HepG2 (cell line): Measurements from ENCODE around the gene LRP5. TPM values are rescaled to one million over a fixed set of nuclear protein-coding genes. Genes with fewer than 3 reads are reported as not detected.

ENCODE experiments used
- AGO1 ChIP-seq: fragments of 200-400 bp; formaldehyde crosslinking; IDR thresholded peaks from 2 replicates; pipeline ENCODE4 v1.6.1; 2017; ENCODE audit warnings: mild to moderate bottlenecking, low read depth, low read length, moderate library complexity; ENCODE audit not compliant: poor library complexity, severe bottlenecking
- HMG20B ChIP-seq: conservative IDR thresholded peaks from 2 replicates; pipeline ENCODE4 v1.6.1; 2016; ENCODE audit warnings: missing genetic modification reagents, missing compliant biosample characterization
- HNF4G ChIP-seq, 2 experiments: sonication (generic) in 1 of 2; formaldehyde crosslinking in 1 of 2; IDR thresholded peaks; 2 replicates each; pipeline versions ENCODE4 v1.4.0 to v1.6.1; 2011 to 2020; ENCODE audit warnings: borderline replicate concordance in 2 of 2, low read depth in 2 of 2, mild to moderate bottlenecking in 2 of 2, low read length in 1 of 2, missing genetic modification reagents in 1 of 2, moderate library complexity in 1 of 2
- KDM2A ChIP-seq: sonication (generic); formaldehyde crosslinking; IDR thresholded peaks from 2 replicates; pipeline ENCODE4 v1.4.0; 2020; ENCODE audit warnings: low read depth, missing genetic modification reagents, borderline replicate concordance
- LCORL ChIP-seq, 2 experiments: fragments of 450-650 bp in 1 of 2; sonication (generic) in 1 of 2; formaldehyde crosslinking in 1 of 2; IDR thresholded peaks; 2 replicates each; pipeline versions ENCODE4 v1.5.0 to v1.6.1; 2017 to 2020; ENCODE audit warnings: antibody characterized with exemption in 1 of 2, missing genetic modification reagents in 1 of 2
- RBFOX2 ChIP-seq: fragments of 200-400 bp; formaldehyde crosslinking; IDR thresholded peaks from 2 replicates; pipeline ENCODE4 v1.6.1; 2017; ENCODE audit warnings: low read depth, mild to moderate bottlenecking, low read length
- SUZ12 ChIP-seq: fragments of 150-350 bp; IDR thresholded peaks from 2 replicates; pipeline ENCODE4 v1.6.1; 2014; ENCODE audit warnings: low read depth, low read length
- ZC3H4 ChIP-seq: sonication (generic); formaldehyde crosslinking; IDR thresholded peaks from 2 replicates; pipeline ENCODE4 v1.4.0; 2020; ENCODE audit warnings: missing genetic modification reagents, borderline replicate concordance
- ZNF101 ChIP-seq: sonication (generic); formaldehyde crosslinking; IDR thresholded peaks from 2 replicates; pipeline ENCODE4 v1.4.0; 2020; ENCODE audit warnings: mild to moderate bottlenecking, low read depth, missing genetic modification reagents, borderline replicate concordance
- ZNF572 ChIP-seq: sonication (generic); formaldehyde crosslinking; IDR thresholded peaks from 2 replicates; pipeline ENCODE4 v1.5.1; 2020; ENCODE audit warnings: mild to moderate bottlenecking, missing genetic modification reagents
- ZNF607 ChIP-seq: sonication (generic); formaldehyde crosslinking; IDR thresholded peaks from 2 replicates; pipeline ENCODE4 v1.5.1; 2020; ENCODE audit warnings: missing genetic modification reagents, mild to moderate bottlenecking, borderline replicate concordance
- ZNF773 ChIP-seq: sonication (generic); formaldehyde crosslinking; IDR thresholded peaks from 2 replicates; pipeline ENCODE4 v1.4.0; 2020; ENCODE audit warnings: missing genetic modification reagents, borderline replicate concordance
- polyA plus RNA-seq, 8 experiments: library from polyadenylated mRNA; depleted of rRNA in 3 of 8; stranded (reverse) in 7 of 8; unstranded in 1 of 8; fragments of >200 nt; fragmentation: Illumina TruSeq in 4 of 8; extraction: Trizol in 4 of 8; gene quantifications; 2 replicates each; pipeline versions ENCODE4 v1.2.1 to v1.2.3, GENCODE V29; 2011 to 2016; ENCODE audit warnings: low read depth in 4 of 8, missing spikeins in 1 of 8, mixed read lengths in 1 of 8; ENCODE audit not compliant: insufficient read depth in 1 of 8
- total RNA-seq, 5 experiments: library from RNA; depleted of rRNA; stranded (reverse); fragments of >200 nt; fragmentation: Illumina TruSeq; extraction: Trizol; gene quantifications; 2 replicates each; pipeline ENCODE4 v1.2.3, GENCODE V29; 2016; ENCODE audit warnings: low read depth in 1 of 5
- TF ChIP-seq, protein P1 (sequence below): sonication (generic); formaldehyde crosslinking; IDR thresholded peaks from 2 replicates; pipeline ENCODE4 v1.4.0; 2020; ENCODE audit warnings: missing genetic modification reagents
- TF ChIP-seq, protein P2 (sequence below): sonication (generic); formaldehyde crosslinking; IDR thresholded peaks from 2 replicates; pipeline ENCODE4 v1.4.0; 2020; ENCODE audit warnings: missing genetic modification reagents
- TF ChIP-seq, protein P3 (sequence below): sonication (generic); formaldehyde crosslinking; IDR thresholded peaks from 2 replicates; pipeline ENCODE4 v1.5.0; 2020; ENCODE audit warnings: missing genetic modification reagents
- TF ChIP-seq, protein P4 (sequence below): sonication (generic); formaldehyde crosslinking; conservative IDR thresholded peaks from 2 replicates; pipeline ENCODE4 v1.8.0; 2022; ENCODE audit warnings: low read depth, missing genetic modification reagents
- TF ChIP-seq, protein P5 (sequence below), 2 experiments: sonication (generic) in 1 of 2; formaldehyde crosslinking in 1 of 2; IDR thresholded peaks; 2 replicates each; pipeline versions ENCODE4 v1.4.0 to v1.6.1; 2018 to 2020; ENCODE audit warnings: missing genetic modification reagents in 2 of 2, borderline replicate concordance in 1 of 2, low read depth in 1 of 2, mild to moderate bottlenecking in 1 of 2, missing biosample characterization in 1 of 2

Gene LRP5
- total and polyA plus RNA-seq, 2 of the 13 experiments (the other 11 are each of a cell fraction or from before 2014, with no cell fraction given) = 40.4 to 64.0 TPM

DNA sequence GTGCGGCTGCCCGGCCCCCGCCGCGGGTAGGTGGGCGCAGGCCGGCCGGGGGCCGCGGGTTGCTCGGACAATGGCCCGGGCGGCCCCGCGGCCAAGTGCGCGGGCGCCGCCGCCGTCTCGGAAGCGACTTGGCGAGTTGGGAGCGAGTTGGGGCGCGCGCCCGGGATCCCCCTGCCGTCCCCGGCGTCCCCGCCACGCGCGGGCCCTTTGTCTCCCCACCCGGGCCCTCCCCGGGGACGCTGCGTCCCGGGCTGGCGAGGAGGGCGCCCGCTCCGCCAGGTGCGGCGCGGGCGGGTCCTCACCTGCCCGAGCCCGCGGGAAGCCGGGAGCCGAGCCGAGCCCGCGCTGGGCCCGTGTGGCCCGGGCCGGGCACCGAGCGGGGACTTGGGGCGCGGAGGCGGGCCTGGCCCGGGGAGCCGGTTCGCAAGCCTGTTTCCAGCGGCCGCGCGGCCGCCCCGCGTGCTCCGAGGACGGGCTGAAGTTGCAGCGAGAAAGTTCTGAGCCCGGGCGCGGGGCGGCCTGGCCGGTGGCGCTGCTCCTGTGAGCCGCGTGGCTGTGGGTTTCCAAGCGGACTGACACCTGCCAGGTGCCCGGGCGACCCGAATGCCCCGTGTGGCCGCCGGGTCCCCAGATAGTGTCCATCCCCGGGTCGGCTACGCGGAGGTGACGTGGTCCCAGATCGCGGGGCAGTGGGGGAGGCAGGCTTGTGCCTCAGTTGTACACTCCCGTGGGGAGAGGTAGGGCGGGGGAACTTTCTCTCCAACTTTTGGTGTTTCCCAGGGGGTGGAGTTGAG is 586 bp downstream of the LRP5 start (continued):
- TF ChIP-seq, protein P1, sequence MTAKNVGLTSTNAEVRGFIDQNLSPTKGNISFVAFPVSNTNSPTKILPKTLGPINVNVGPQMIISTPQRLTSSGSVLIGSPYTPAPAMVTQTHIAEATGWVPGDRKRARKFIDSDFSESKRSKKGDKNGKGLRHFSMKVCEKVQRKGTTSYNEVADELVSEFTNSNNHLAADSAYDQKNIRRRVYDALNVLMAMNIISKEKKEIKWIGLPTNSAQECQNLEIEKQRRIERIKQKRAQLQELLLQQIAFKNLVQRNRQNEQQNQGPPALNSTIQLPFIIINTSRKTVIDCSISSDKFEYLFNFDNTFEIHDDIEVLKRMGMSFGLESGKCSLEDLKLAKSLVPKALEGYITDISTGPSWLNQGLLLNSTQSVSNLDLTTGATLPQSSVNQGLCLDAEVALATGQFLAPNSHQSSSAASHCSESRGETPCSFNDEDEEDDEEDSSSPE = 0 out of 2 replicates have a peak, but pooled peaks have one; percentile 22
- no peak for TF ChIP-seq HMG20B
- TF ChIP-seq, protein P2, sequence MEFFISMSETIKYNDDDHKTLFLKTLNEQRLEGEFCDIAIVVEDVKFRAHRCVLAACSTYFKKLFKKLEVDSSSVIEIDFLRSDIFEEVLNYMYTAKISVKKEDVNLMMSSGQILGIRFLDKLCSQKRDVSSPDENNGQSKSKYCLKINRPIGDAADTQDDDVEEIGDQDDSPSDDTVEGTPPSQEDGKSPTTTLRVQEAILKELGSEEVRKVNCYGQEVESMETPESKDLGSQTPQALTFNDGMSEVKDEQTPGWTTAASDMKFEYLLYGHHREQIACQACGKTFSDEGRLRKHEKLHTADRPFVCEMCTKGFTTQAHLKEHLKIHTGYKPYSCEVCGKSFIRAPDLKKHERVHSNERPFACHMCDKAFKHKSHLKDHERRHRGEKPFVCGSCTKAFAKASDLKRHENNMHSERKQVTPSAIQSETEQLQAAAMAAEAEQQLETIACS (CRISPR knock-in tag) = no peak; the same call in 1 of the 2 replicates
- TF ChIP-seq, protein P3, sequence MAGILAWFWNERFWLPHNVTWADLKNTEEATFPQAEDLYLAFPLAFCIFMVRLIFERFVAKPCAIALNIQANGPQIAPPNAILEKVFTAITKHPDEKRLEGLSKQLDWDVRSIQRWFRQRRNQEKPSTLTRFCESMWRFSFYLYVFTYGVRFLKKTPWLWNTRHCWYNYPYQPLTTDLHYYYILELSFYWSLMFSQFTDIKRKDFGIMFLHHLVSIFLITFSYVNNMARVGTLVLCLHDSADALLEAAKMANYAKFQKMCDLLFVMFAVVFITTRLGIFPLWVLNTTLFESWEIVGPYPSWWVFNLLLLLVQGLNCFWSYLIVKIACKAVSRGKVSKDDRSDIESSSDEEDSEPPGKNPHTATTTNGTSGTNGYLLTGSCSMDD (CRISPR knock-in tag) = no peak
- peak; percentile 10; the same call in 1 of the 2 replicates for TF ChIP-seq KDM2A (CRISPR knock-in tag)
- TF ChIP-seq, protein P4, sequence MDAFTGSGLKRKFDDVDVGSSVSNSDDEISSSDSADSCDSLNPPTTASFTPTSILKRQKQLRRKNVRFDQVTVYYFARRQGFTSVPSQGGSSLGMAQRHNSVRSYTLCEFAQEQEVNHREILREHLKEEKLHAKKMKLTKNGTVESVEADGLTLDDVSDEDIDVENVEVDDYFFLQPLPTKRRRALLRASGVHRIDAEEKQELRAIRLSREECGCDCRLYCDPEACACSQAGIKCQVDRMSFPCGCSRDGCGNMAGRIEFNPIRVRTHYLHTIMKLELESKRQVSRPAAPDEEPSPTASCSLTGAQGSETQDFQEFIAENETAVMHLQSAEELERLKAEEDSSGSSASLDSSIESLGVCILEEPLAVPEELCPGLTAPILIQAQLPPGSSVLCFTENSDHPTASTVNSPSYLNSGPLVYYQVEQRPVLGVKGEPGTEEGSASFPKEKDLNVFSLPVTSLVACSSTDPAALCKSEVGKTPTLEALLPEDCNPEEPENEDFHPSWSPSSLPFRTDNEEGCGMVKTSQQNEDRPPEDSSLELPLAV (CRISPR knock-in tag) = 0 out of 2 replicates have a peak, but pooled peaks have one; percentile 31
- TF ChIP-seq, protein P5, sequence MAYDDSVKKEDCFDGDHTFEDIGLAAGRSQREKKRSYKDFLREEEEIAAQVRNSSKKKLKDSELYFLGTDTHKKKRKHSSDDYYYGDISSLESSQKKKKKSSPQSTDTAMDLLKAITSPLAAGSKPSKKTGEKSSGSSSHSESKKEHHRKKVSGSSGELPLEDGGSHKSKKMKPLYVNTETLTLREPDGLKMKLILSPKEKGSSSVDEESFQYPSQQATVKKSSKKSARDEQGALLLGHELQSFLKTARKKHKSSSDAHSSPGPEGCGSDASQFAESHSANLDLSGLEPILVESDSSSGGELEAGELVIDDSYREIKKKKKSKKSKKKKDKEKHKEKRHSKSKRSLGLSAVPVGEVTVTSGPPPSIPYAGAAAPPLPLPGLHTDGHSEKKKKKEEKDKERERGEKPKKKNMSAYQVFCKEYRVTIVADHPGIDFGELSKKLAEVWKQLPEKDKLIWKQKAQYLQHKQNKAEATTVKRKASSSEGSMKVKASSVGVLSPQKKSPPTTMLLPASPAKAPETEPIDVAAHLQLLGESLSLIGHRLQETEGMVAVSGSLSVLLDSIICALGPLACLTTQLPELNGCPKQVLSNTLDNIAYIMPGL (CRISPR knock-in tag; IDR thresholded peaks at IDR 0.05; ENCODE audit: borderline replicate concordance in 1 of 2, low read depth in 1 of 2) = peak in 1 of 2 experiments; percentile 45; a peak in 1 of 4 replicates
- peak; percentile 85; the same call in 1 of the 2 replicates for TF ChIP-seq ZC3H4 (CRISPR knock-in tag)
- TF ChIP-seq ZNF101 (CRISPR knock-in tag) = no peak
- TF ChIP-seq SUZ12 = no peak
- no peak for TF ChIP-seq HNF4G (IDR thresholded peaks at IDR 0.05; ENCODE audit: borderline replicate concordance, low read depth, low read length)
- 0 out of 2 replicates have a peak, but pooled peaks have one; percentile 22 for TF ChIP-seq HNF4G (CRISPR knock-in tag; IDR thresholded peaks at IDR 0.05; ENCODE audit: borderline replicate concordance, low read depth)
- TF ChIP-seq ZNF572 = no peak
- TF ChIP-seq AGO1 = peak; percentile 66
- no peak for TF ChIP-seq LCORL (IDR thresholded peaks at IDR 0.05)
- TF ChIP-seq LCORL (CRISPR knock-in tag; IDR thresholded peaks at IDR 0.05) = no peak
- TF ChIP-seq ZNF607 = no peak
- peak; percentile 89 for TF ChIP-seq RBFOX2
- TF ChIP-seq ZNF773 (CRISPR knock-in tag) = no peak
